Skeletal muscle satellite cell (primary cell): ENCODE measurements around the gene NADK.
A peak's percentile ranks its signal among the peaks of the same experiment; 100 is the strongest.
"Not testable (repeated sequence)": the region's sequence is repeated elsewhere in the genome, so short reads cannot be mapped to it uniquely, and the experiment has no call there.

ENCODE experiments used
- H3K27me3 ChIP-seq: 2 replicates; pipeline ENCODE4 v1.7.0; 2013; ENCODE audit warnings: low read length; ENCODE audit not compliant: control insufficient read depth, insufficient read depth
- H3K36me3 ChIP-seq: 2 replicates; pipeline ENCODE4 v1.7.0; 2013; ENCODE audit warnings: mild to moderate bottlenecking, control low read depth, low read length; ENCODE audit not compliant: insufficient read depth
- H3K4me1 ChIP-seq: 2 replicates; pipeline ENCODE4 v1.7.0; 2013; ENCODE audit warnings: low read length; ENCODE audit not compliant: control insufficient read depth, insufficient read depth
- H3K4me2 ChIP-seq: 2 replicates; pipeline ENCODE4 v1.7.0; 2013; ENCODE audit warnings: mild to moderate bottlenecking, low read length
- H3K4me3 ChIP-seq: 2 replicates; pipeline ENCODE4 v1.7.0; 2013; ENCODE audit warnings: low read length
- H3K9ac ChIP-seq: 2 replicates; pipeline ENCODE4 v1.7.0; 2013; ENCODE audit warnings: mild to moderate bottlenecking, low read depth, low read length, moderate library complexity
- H3K9me3 ChIP-seq: replicated peaks from 2 replicates; pipeline ENCODE4 v1.7.0; 2013; ENCODE audit warnings: mild to moderate bottlenecking, control low read depth, low read length

NADK gene

DNA sequence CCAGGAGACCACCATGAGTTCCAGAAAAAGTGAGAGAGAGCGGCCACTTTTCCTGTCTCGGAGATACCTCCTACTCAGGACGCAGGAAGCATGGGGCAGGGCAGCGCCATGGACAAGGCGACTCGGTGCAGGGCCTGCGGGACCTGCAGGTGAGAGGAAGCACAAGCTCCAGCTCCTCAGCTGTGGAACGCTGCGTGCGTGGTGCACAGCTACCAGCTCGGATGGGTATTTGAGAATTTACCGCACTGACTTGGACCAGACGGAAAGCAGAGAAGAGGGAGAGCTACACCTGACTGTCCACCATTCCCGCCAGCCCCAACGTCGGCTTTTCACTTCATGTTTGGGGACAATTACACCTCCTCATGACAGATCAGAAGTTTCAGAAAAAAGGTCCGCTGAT is 45.9 kb downstream of the NADK start:
- H3K36me3 ChIP-seq: peaks cover 20% of the 10 kb centered on the region
- no peaks in the 10 kb centered on the region for H3K9me3 ChIP-seq
- no peak overlapping the region for H3K9ac ChIP-seq
- H3K4me3 ChIP-seq: no peak overlapping the region
- H3K27me3 ChIP-seq: no peaks in the 10 kb centered on the region
- no peak overlapping the region for H3K4me2 ChIP-seq
- peaks cover 12% of the 10 kb centered on the region for H3K4me1 ChIP-seq

DNA sequence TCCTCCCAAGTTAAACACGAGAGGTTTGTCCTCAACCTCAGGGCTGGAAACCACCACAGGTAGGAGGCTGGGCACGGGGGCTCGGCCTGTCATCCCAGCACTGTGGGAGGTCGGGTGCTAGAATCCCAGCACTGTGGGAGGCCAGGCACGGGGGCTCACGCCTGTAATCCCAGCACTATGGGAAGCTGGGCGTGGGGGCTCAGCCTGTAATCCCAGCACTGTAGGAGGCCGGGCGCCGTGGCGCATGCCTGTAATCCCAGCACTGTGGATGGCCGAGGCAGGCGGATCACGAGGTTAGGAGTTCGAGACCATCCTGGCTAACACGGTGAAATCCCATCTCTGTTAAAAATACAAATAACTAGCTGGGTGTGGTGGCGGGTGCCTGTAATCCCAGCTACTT is 47.4 kb downstream of the NADK start:
- Histone ChIP-seq H3K4me2 (no peak overlapping the region), H3K27me3 (no peaks in the 10 kb centered on the region), H3K4me3 (no peak overlapping the region), H3K9me3 (no peaks in the 10 kb centered on the region), H3K36me3 (peaks cover 20% of the 10 kb centered on the region), H3K4me1 (peaks cover 12% of the 10 kb centered on the region), H3K9ac (no peak overlapping the region)

DNA sequence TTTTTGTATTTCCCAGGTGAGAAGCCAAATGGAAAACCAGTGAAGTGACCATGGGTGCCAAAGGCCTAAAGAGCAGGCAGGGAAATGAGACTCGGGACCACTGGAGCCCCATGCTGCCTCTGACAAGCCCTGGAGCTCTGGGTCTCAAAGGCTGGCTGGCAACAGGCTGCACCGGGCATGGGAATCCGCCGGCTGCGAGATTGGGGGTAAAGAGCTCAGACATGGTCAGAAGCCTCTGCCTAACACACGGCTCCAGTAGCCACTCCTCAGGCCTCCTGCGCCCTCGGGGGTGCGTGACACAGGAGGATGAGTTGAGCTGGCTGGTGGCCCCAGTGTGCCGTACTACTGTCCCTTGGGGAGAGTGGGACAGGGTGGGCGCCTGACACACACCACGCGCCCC is 48.0 kb downstream of the NADK start:
- peaks cover 12% of the 10 kb centered on the region for H3K4me1 ChIP-seq
- H3K4me3 ChIP-seq, H3K27me3 ChIP-seq, H3K9ac ChIP-seq, H3K9me3 ChIP-seq, H3K4me2 ChIP-seq: not testable (repeated sequence)
- peaks cover 18% of the 10 kb centered on the region for H3K36me3 ChIP-seq

DNA sequence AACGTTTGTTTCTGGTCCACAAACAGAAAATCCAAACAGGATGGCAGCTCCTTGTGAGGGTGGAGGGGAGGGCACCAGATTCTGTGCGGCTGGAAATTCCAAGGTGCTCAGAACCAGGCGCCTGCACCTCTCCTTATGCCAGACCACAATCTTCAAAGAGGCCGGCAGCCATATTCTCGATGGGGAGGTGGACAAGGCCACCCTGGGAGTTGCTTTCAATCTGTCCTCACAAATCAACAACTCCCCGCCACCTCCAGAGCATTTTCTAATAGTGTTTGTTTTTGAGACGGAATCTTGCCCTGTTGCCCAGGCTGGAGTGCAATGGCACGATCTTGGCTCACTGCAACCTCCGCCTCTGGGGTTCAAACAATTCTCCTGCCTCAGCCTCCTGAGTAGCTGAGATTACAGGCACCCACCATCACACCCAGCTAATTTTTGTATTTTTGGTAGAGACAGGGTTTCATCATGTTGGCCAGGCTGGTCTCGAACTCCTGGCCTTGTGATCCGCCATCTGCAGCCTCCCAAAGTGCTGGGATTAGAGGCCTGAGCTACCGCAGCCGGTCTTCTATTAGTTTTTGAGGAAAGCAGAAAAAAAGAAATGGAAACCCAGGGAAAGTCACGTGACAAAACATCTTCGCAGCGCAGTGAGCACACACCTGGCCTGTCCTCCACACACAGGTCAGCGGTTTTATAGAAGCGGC is 49.0 kb downstream of the NADK start:
- H3K9me3 ChIP-seq, H3K9ac ChIP-seq, H3K4me3 ChIP-seq, H3K27me3 ChIP-seq: not testable (repeated sequence)
- peak overlapping the region; percentile 42 for H3K4me2 ChIP-seq
- peaks cover 17% of the 10 kb centered on the region for H3K36me3 ChIP-seq
- peaks cover 12% of the 10 kb centered on the region for H3K4me1 ChIP-seq

DNA sequence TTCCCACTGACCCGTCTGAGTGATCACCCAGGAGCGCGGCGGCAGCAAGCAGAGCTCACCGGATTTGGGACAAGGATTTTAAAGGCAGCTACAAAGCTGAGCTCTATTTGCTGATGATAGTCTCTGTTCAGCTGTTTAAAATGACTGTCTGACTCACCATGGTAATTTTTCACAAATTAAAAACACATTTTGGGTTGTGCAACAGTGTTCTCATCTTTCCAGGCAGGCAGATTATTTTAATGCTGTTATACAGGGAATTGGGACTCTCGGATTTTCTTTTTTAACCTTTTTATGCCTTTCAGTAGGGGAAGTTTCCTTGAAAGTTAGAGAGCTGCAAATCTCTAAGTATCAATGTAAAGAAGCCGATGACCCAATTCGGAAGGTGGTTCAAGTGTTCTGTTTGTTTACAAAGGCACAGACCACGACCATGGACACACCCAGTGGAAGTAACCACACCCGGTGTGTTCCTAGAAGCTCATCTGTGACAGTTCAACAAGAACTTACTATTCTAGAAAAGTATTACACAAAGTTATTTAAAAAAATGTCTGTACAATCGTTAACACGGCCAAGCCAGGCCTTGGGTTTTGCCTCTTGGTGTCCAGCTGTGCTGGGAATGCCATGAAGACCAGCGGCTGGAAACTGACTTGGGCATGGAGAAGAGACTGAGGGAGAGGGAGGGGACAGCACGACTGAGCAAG is 49.8 kb downstream of the NADK start:
- not testable (repeated sequence) for H3K9me3 ChIP-seq, H3K27me3 ChIP-seq
- Histone ChIP-seq H3K4me3 (peak overlapping the region; percentile 0), H3K9ac (peak overlapping the region; percentile 24), H3K36me3 (peaks cover 17% of the 10 kb centered on the region), H3K4me1 (peaks cover 12% of the 10 kb centered on the region), H3K4me2 (peak overlapping the region; percentile 42)

DNA sequence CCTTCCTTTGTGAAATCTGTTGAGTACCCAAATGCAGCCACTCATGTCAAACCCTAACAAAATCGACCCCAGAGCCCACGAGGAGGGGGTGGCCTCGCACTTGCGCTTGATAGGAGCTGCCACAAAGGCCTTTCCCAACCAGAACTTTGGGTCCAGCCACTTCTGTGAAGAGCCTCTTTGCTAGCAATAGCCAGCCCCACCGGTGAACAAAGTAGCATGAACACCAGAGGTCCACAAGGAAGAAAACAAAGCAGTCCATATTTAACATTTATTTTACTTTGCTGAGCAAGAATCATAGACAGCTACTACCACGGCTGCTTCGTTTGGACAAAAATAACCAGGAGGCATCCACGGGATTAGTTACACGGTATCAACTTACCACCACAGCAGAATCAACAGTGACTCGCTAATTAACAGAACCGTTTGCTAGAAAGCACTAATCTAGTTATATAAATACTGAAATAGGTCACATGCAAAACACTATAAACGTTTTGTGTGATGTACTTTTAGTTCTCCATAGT is 51.1 kb downstream of the NADK start:
- H3K4me3 ChIP-seq, H3K4me2 ChIP-seq, H3K9me3 ChIP-seq, H3K9ac ChIP-seq, H3K27me3 ChIP-seq: not testable (repeated sequence)
- Histone ChIP-seq H3K4me1 (peaks cover 12% of the 10 kb centered on the region), H3K36me3 (peaks cover 13% of the 10 kb centered on the region)

DNA sequence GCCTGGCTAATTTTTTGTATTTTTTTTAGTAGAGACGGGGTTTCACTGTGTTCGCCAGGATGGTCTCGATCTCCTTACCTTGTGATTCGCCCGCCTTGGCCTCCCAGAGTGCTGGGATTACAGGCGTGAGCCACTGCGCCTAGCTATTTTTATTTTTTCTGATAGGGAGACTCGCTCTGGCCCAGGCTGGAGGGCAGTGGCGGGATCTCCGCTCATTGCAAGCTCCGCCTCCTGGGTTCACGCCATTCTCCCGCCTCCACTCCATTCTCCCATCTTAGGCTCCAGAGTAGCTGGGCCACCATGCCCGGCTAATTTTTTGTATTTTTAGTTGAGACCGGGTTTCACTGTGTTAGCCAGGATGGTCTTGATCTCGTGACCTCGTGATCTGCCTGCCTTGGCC is 52.2 kb downstream of the NADK start:
- not testable (repeated sequence) for H3K36me3 ChIP-seq, H3K9me3 ChIP-seq, H3K4me2 ChIP-seq, H3K27me3 ChIP-seq, H3K9ac ChIP-seq, H3K4me3 ChIP-seq
- peaks cover 12% of the 10 kb centered on the region for H3K4me1 ChIP-seq

DNA sequence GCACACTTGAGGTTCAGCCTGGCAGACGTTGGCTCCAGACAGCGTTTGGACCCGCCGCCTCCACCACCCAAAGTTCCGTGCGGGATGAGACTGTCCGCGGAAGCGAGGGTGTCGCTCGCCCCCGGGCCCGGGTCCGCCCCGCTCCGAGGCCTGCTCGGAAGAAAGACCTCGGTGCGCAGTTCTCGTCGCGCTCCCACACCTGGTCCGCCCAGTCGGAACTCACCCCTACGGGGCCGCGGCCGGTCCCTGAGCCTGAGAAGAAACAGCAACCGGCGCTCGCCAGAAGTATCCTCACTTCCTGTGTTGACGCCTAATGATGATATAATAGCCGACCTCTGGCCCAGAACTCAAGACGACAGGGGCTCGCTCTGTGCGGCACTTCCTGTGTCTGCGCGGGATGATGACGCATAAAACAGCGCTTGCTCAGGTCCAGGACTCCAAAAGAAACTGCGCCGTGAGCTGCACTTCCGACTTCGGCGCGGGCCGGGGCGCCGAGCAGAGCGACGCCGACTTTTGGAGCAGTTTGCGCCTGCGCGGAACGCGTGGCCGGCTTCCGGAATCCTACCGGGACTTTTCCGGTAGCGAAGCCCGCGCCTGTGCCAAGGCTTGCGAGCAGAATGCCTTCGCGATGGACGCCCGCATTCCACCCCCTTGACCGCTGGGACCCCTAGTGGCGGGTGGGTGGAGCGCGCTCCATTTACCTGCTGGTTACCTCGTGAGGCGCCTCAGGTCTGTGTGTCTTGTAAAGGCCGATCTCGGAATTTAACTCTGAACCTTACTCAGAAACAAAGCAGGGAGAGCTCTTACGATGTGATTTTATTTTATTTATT is 54.0 kb downstream of the NADK start, which contains the start of gene CDK11A:
Gene CDK11A, minus strand, starts transcription at position 323 of the 830 bp plus-strand sequence. CDS start 1,539 bp downstream, outside the sequence.
- not testable (repeated sequence) for H3K9me3 ChIP-seq
- peak within 1 kb of the TSS; percentile 88 for H3K9ac ChIP-seq

DNA sequence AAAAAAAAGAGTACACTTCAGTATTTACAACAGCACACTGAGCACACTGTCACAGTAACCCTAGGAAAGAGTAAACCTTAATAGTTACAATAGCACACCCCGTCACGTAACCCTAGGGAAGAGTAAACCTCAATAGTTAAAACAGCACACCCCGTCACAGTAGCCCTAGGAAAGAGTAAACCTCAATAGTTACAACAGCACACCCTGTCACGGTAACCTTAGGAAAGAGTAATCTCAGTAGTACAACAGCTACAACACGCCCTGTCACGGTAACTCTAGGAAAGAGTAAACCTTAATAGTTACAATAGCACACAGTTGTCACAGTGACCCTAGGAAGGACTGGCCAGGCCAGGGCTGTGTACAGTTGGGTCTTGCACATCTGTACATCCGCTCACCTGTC is 57.1 kb downstream of the NADK start:
- H3K9me3 ChIP-seq: no peaks in the 10 kb centered on the region
- H3K4me3 ChIP-seq: no peak overlapping the region
- H3K4me2 ChIP-seq: no peak overlapping the region
- no peak overlapping the region for H3K9ac ChIP-seq
- H3K36me3 ChIP-seq: peaks cover 19% of the 10 kb centered on the region
- no peaks in the 10 kb centered on the region for H3K4me1 ChIP-seq
- no peaks in the 10 kb centered on the region for H3K27me3 ChIP-seq

More for the DNA sequence above, 54.0 kb downstream of the NADK start, which contains the start of gene CDK11A:
- H3K4me2 ChIP-seq: peak within 1 kb of the TSS; percentile 69
- H3K27me3 ChIP-seq, H3K4me1 ChIP-seq: not testable (repeated sequence)
- H3K4me3 ChIP-seq: peak within 1 kb of the TSS; percentile 77
- peaks cover 11% of the 10 kb centered on the region for H3K36me3 ChIP-seq

DNA sequence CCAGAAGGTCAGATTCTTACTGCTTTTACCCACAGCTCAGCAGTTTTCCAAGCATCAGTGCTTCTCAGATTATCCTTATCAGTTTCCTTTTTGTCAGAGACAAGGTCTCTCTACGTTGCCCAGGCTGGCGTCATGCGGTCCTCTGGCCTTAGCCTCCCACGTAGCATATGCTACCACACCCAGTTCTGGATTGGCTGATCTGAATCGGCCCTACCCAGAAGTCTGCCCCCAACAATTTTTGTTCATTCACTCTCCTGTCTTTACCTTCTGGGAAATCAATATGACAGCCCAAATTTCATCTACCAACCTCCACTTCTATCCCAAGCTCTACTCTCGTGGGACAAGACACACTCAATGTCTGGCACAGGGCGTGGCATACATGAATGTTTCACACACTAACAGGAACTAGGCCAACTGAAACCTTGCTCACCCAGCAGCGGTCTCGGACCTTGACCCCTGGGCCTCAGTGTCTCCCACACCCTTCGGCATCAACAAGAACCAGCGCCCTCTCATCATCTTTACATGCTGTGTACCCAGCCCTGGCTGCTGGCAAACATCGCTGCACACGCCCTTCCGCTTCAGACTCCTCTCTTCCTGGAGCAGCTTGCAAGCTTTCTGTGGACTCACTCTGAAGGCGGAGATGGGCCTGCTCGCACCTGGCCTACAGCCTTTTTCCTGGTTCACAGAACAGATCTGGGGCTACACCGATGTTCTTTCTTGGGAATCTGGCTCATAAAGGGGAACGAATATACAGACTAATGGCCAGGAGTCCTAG is 63.0 kb downstream of the NADK start:
- H3K4me2 ChIP-seq, H3K9me3 ChIP-seq, H3K27me3 ChIP-seq, H3K4me1 ChIP-seq, H3K4me3 ChIP-seq, H3K9ac ChIP-seq: not testable (repeated sequence)
- H3K36me3 ChIP-seq: peaks cover 17% of the 10 kb centered on the region

DNA sequence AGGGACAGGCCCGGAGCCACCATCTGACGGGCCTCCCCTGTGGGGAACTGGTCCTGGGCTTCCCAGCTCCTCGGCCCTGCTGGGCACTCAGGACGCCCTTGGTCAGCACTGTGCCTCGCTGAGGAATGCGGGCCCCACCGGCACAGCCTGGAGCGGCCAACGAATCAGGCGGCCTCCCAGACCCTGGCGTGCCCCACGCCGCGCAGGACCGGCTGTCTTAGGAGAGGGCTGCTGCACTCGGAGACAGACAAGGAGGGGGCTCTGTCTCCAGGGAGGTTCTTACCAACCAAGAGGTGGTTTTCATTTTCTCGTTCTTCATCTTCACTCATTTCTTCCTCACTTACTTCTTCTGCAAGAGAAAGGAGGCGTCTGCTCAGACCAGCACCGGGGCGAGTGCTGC is 70.4 kb downstream of the NADK start:
- H3K36me3 ChIP-seq, H3K4me1 ChIP-seq, H3K4me2 ChIP-seq, H3K9me3 ChIP-seq, H3K9ac ChIP-seq, H3K27me3 ChIP-seq, H3K4me3 ChIP-seq: not testable (repeated sequence)
